HEK293 (cell line): ENCODE results near the gene RPL6.

ENCODE experiments used
- CTCF ChIP-seq: fragments of 450-650 bp; formaldehyde crosslinking; IDR thresholded peaks from 2 replicates; pipeline ENCODE4 v1.5.1; 2016; ENCODE audit warnings: missing biosample characterization, missing genetic modification characterization
- KLF16 ChIP-seq: fragments of 450-650 bp; formaldehyde crosslinking; IDR thresholded peaks from 2 replicates; pipeline ENCODE4 v1.5.1; 2017; ENCODE audit warnings: missing biosample characterization, missing genetic modification characterization
- PRDM10 ChIP-seq: fragments of 450-650 bp; formaldehyde crosslinking; IDR thresholded peaks from 2 replicates; pipeline ENCODE4 v1.5.1; 2016; ENCODE audit warnings: missing biosample characterization, missing genetic modification characterization
- PRDM6 ChIP-seq: fragments of 450-650 bp; formaldehyde crosslinking; IDR thresholded peaks from 2 replicates; pipeline ENCODE4 v1.5.1; 2017; ENCODE audit warnings: missing biosample characterization, missing genetic modification characterization
- SP2 ChIP-seq: fragments of 450-650 bp; formaldehyde crosslinking; IDR thresholded peaks from 2 replicates; pipeline ENCODE4 v1.5.1; 2016; ENCODE audit warnings: missing biosample characterization, missing genetic modification characterization
- TSHZ1 ChIP-seq: fragments of 450-650 bp; formaldehyde crosslinking; IDR thresholded peaks from 2 replicates; pipeline ENCODE4 v1.5.1; 2016; ENCODE audit warnings: missing biosample characterization, missing genetic modification characterization, borderline replicate concordance
- YY1 ChIP-seq: fragments of 450-650 bp; formaldehyde crosslinking; IDR thresholded peaks from 2 replicates; pipeline ENCODE4 v1.5.1; 2018; ENCODE audit warnings: missing biosample characterization, missing genetic modification characterization
- ZNF146 ChIP-seq: fragments of 450-650 bp; formaldehyde crosslinking; IDR thresholded peaks from 2 replicates; pipeline ENCODE4 v1.5.1; 2016; ENCODE audit warnings: missing biosample characterization, missing genetic modification characterization
- ZNF473 ChIP-seq: fragments of 450-650 bp; formaldehyde crosslinking; IDR thresholded peaks from 2 replicates; pipeline ENCODE4 v1.5.1; 2017; ENCODE audit warnings: missing biosample characterization, missing genetic modification characterization
- ZNF521 ChIP-seq: fragments of 450-650 bp; formaldehyde crosslinking; IDR thresholded peaks from 2 replicates; pipeline ENCODE4 v1.5.1; 2017; ENCODE audit warnings: missing biosample characterization, mild to moderate bottlenecking, missing genetic modification characterization
- ZNF555 ChIP-seq: fragments of 450-650 bp; formaldehyde crosslinking; conservative IDR thresholded peaks from 2 replicates; pipeline ENCODE4 v1.5.1; 2017; ENCODE audit warnings: missing biosample characterization, mild to moderate bottlenecking, missing genetic modification characterization, inconsistent platforms
- ZSCAN30 ChIP-seq: fragments of 450-650 bp; IDR thresholded peaks from 2 replicates; pipeline ENCODE4 v1.5.1; 2018; ENCODE audit warnings: missing biosample characterization, mild to moderate bottlenecking, missing genetic modification characterization, moderate library complexity
- ZSCAN5A ChIP-seq: fragments of 450-650 bp; formaldehyde crosslinking; IDR thresholded peaks from 2 replicates; pipeline ENCODE4 v1.5.1; 2016; ENCODE audit warnings: missing biosample characterization, missing genetic modification characterization

GRCh38 chr12:112431965-112432364 is 22.6 kb upstream of the RPL6 start:
- no peak for TF ChIP-seq CTCF (tag by site-specific recombination)
- TF ChIP-seq YY1 (tag by site-specific recombination): no peak
- no peak for TF ChIP-seq ZNF473 (tag by site-specific recombination)
- TF ChIP-seq ZNF521 (tag by site-specific recombination): no peak
- TF ChIP-seq KLF16: no peak
- TF ChIP-seq PRDM10 (tag by site-specific recombination): no peak
- no peak for TF ChIP-seq ZSCAN30 (tag by site-specific recombination)
- TF ChIP-seq ZSCAN5A (tag by site-specific recombination): no peak
- no peak for TF ChIP-seq SP2
- TF ChIP-seq ZNF555 (tag by site-specific recombination): no peak
- TF ChIP-seq ZNF146 (tag by site-specific recombination): no peak
- TF ChIP-seq TSHZ1 (tag by site-specific recombination): no peak
- no peak for TF ChIP-seq PRDM6 (tag by site-specific recombination)
